Measurements from ENCODE around the gene SPDYC. TPM values are rescaled to one million over a fixed set of nuclear protein-coding genes. Genes with fewer than 3 reads are reported as not detected.
A peak's percentile ranks its signal among the peaks of the same experiment; 100 is the strongest.

The SPDYC gene, protein sequence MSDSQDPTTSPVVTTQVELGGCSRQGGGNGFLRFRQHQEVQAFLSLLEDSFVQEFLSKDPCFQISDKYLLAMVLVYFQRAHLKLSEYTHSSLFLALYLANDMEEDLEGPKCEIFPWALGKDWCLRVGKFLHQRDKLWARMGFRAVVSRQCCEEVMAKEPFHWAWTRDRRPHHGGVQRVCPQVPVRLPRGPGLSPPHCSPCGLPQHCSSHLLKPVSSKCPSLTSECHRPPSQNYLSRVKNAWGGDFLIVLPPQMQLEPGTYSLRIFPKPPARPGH
- not detected for total RNA-seq

- TF ChIP-seq, protein P1, sequence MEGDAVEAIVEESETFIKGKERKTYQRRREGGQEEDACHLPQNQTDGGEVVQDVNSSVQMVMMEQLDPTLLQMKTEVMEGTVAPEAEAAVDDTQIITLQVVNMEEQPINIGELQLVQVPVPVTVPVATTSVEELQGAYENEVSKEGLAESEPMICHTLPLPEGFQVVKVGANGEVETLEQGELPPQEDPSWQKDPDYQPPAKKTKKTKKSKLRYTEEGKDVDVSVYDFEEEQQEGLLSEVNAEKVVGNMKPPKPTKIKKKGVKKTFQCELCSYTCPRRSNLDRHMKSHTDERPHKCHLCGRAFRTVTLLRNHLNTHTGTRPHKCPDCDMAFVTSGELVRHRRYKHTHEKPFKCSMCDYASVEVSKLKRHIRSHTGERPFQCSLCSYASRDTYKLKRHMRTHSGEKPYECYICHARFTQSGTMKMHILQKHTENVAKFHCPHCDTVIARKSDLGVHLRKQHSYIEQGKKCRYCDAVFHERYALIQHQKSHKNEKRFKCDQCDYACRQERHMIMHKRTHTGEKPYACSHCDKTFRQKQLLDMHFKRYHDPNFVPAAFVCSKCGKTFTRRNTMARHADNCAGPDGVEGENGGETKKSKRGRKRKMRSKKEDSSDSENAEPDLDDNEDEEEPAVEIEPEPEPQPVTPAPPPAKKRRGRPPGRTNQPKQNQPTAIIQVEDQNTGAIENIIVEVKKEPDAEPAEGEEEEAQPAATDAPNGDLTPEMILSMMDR (IDR thresholded peaks at IDR 0.05): no peak
- ATAC-seq (ENCODE audit: low FRiP score) (no peak), DNase-seq (ENCODE audit: low spot score) (no peak)
Measured at GRCh38 chr11:65170058-65170534, at the start of gene SPDYC. TSS of gene SPDYC (plus strand) at chr11:65170233. CDS start at chr11:65171358, 1,125 bp downstream.

DNA sequence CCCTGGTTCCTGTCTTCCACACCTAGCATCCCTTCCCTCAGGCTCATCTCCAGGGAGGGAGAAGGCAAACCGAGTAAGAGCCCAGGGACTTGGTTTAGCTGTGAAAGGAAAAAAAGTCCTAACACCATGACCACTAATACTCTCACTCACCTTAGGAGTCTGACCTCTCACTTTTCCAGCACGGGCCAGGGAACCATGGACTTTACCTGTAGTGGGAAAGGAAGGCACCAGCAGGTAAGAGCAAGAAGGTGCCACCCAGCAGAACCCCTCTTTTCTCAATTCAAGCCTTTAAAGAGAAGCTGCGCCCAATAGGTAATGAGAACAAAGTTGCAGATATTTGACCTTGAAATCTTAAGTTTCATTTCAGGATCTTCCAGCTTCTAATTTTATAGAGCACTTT is 49.2 kb upstream of the SPDYC start:
- TF ChIP-seq, protein P1 (IDR thresholded peaks at IDR 0.05): no peak
- no peak for DNase-seq (ENCODE audit: low spot score)
- no peak for ATAC-seq (ENCODE audit: low FRiP score)

DNA sequence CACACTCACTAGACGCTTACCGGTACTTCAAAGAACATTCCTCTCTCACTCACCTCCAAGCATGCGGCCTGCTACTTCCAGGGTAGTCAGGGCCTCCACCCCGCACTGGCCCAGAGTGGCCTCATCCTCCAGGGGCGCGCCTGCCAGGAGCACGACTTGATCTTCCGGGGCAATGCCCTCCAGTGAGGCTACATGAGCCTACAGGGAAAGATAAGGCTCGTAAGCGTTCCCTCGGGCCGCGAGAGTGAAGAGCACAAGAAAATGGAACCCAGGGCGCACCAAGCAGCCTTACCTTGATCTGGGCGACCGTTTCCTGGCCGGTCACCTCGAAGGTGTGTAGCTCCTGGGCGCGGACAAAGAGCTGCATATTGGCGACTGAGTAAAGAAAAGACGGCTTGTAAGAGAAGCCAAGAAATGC is 48.6 kb upstream of the SPDYC start:
- no peak for ATAC-seq (ENCODE audit: low FRiP score)
- TF ChIP-seq, protein P1 (IDR thresholded peaks at IDR 0.05): no peak
- no peak for DNase-seq (ENCODE audit: low spot score)

GRCh38 chr11:65121865-65122696 is 48.0 kb upstream of the SPDYC start, which contains the start of the genes FAU and MRPL49:
TSS of gene FAU (minus strand) at chr11:65122134. CDS start at chr11:65121813, 321 bp downstream.
TSS of gene MRPL49 (plus strand) at chr11:65122321. CDS start at chr11:65122347, 26 bp downstream.
- DNase-seq (ENCODE audit: low spot score) (peak; percentile 94), ATAC-seq (ENCODE audit: low FRiP score) (peak; percentile 88)
- TF ChIP-seq, protein P1 (IDR thresholded peaks at IDR 0.05): no peak

- no peak for ATAC-seq (ENCODE audit: low FRiP score)
- no peak for DNase-seq (ENCODE audit: low spot score)
- TF ChIP-seq, protein P1 (IDR thresholded peaks at IDR 0.05): no peak
Measured at GRCh38 chr11:65124480-65125196, 45.4 kb upstream of the SPDYC start.

- ATAC-seq (ENCODE audit: low FRiP score): no peak
- DNase-seq (ENCODE audit: low spot score): no peak
- TF ChIP-seq, protein P1 (IDR thresholded peaks at IDR 0.05): no peak
Measured at GRCh38 chr11:65125197-65126056, 44.6 kb upstream of the SPDYC start.

Data from omental fat pad (tissue), 4 donors.